Large intestine (tissue), 3 donors: ENCODE data around the gene P2RX6. TPM values are rescaled to one million over a fixed set of nuclear protein-coding genes. Genes with fewer than 3 reads are reported as not detected.

Experiments used
- DNase-seq, 2 donors: peaks; one replicate each; pipeline versions ENCODE4 v3.0.0 to v3.0.0-alpha.2; 2013
- H3K27ac ChIP-seq: one replicate; pipeline ENCODE4 v1.5.1; 2013; ENCODE audit warnings: low read length
- H3K27me3 ChIP-seq: 2 replicates; pipeline ENCODE4 v1.6.1; 2013; ENCODE audit warnings: low read length; ENCODE audit not compliant: control insufficient read depth, insufficient read depth
- H3K36me3 ChIP-seq: 2 replicates; pipeline ENCODE4 v1.6.1; 2013; ENCODE audit warnings: low read length; ENCODE audit not compliant: control insufficient read depth, insufficient read depth
- H3K4me1 ChIP-seq: one replicate; pipeline ENCODE4 v1.6.1; 2013; ENCODE audit warnings: low read length; ENCODE audit not compliant: control insufficient read depth, insufficient read depth
- H3K4me3 ChIP-seq: one replicate; pipeline ENCODE4 v1.5.1; 2013; ENCODE audit warnings: low read length
- H3K9me3 ChIP-seq: one replicate; pipeline ENCODE4 v1.6.1; 2013; ENCODE audit warnings: mild to moderate bottlenecking, low read depth, low read length, moderate library complexity; ENCODE audit not compliant: control insufficient read depth
- WGBS: methylation state at CpG from one replicate; pipeline ENCODE4 v1.1.5; 2013; ENCODE audit warnings: low lambda C conversion rate; ENCODE audit not compliant: insufficient coverage; 5-methylcytosine and 5-hydroxymethylcytosine counted together
- polyA plus RNA-seq: library from polyadenylated mRNA; unstranded; fragments of 120-200 nt; gene quantifications from one replicate; pipeline ENCODE4 v1.2.1, GENCODE V29; 2013

P2RX6 gene
- polyA plus RNA-seq, 1 donor = 1.4 TPM

GRCh38 chr22:20989323-20990138 is 25.4 kb upstream of the P2RX6 start:
- H3K27ac ChIP-seq = no peak overlapping the region
- peaks cover 66% of the 10 kb centered on the region for H3K36me3 ChIP-seq
- DNase-seq = no peak

GRCh38 chr22:20990184-20991180 is 24.5 kb upstream of the P2RX6 start:
- Histone ChIP-seq H3K36me3 (peaks cover 72% of the 10 kb centered on the region), H3K27me3 (no peaks in the 10 kb centered on the region)
- no CpG with 5 or more reads among the region's 21 CpGs for WGBS

More at GRCh38 chr22:20989323-20990138, 25.4 kb upstream of the P2RX6 start:
- Histone ChIP-seq H3K4me3 (no peak overlapping the region), H3K4me1 (no peaks in the 10 kb centered on the region), H3K9me3 (no peaks in the 10 kb centered on the region), H3K27me3 (no peaks in the 10 kb centered on the region)
- WGBS = no CpG with 5 or more reads among the region's 17 CpGs

GRCh38 chr22:20991252-20992055 is 23.5 kb upstream of the P2RX6 start:
- WGBS = no CpG with 5 or more reads among the region's 24 CpGs
- Histone ChIP-seq H3K36me3 (peaks cover 72% of the 10 kb centered on the region), H3K4me1 (no peaks in the 10 kb centered on the region), H3K27me3 (no peaks in the 10 kb centered on the region), H3K9me3 (no peaks in the 10 kb centered on the region), H3K27ac (no peak overlapping the region), H3K4me3 (no peak overlapping the region)
- no peak for DNase-seq

More at GRCh38 chr22:20990184-20991180, 24.5 kb upstream of the P2RX6 start:
- no peak overlapping the region for H3K27ac ChIP-seq
- H3K9me3 ChIP-seq = no peaks in the 10 kb centered on the region
- DNase-seq = peak in 1 of 2 donors; percentile 39
- no peak overlapping the region for H3K4me3 ChIP-seq
- no peaks in the 10 kb centered on the region for H3K4me1 ChIP-seq

- Histone ChIP-seq H3K4me1 (no peaks in the 10 kb centered on the region), H3K27me3 (no peaks in the 10 kb centered on the region), H3K4me3 (no peak overlapping the region), H3K27ac (no peak overlapping the region), H3K36me3 (peaks cover 74% of the 10 kb centered on the region), H3K9me3 (no peaks in the 10 kb centered on the region)
- no peak for DNase-seq
- WGBS = no CpG with 5 or more reads among the region's 7 CpGs
These were observed 22.9 kb upstream of the P2RX6 start for GRCh38 chr22:20992056-20992442.

- no peak for DNase-seq
- no peaks in the 10 kb centered on the region for H3K27me3 ChIP-seq
- WGBS = no CpG with 5 or more reads among the region's 21 CpGs
- no peak overlapping the region for H3K27ac ChIP-seq
- H3K9me3 ChIP-seq = no peaks in the 10 kb centered on the region
- H3K4me1 ChIP-seq = no peaks in the 10 kb centered on the region
- H3K36me3 ChIP-seq = peaks cover 75% of the 10 kb centered on the region
- no peak overlapping the region for H3K4me3 ChIP-seq
These were observed 22.3 kb upstream of the P2RX6 start for GRCh38 chr22:20992456-20993303.

- no peaks in the 10 kb centered on the region for H3K9me3 ChIP-seq
- peaks cover 76% of the 10 kb centered on the region for H3K36me3 ChIP-seq
- H3K27ac ChIP-seq = no peak overlapping the region
- no peak overlapping the region for H3K4me3 ChIP-seq
- no peak for DNase-seq
- H3K4me1 ChIP-seq = no peaks in the 10 kb centered on the region
- no peaks in the 10 kb centered on the region for H3K27me3 ChIP-seq
- WGBS = no CpG with 5 or more reads among the region's 29 CpGs
These were observed 21.4 kb upstream of the P2RX6 start for GRCh38 chr22:20993304-20994127.

- Histone ChIP-seq H3K4me1 (no peaks in the 10 kb centered on the region), H3K36me3 (peaks cover 78% of the 10 kb centered on the region), H3K4me3 (no peak overlapping the region), H3K9me3 (no peaks in the 10 kb centered on the region), H3K27me3 (no peaks in the 10 kb centered on the region), H3K27ac (no peak overlapping the region)
- no CpG with 5 or more reads among the region's 30 CpGs for WGBS
- DNase-seq = no peak
These were observed 20.6 kb upstream of the P2RX6 start for GRCh38 chr22:20994128-20994901.

- H3K4me3 ChIP-seq = no peak overlapping the region
- peaks cover 1% of the 10 kb centered on the region for H3K4me1 ChIP-seq
- DNase-seq = no peak
- no peaks in the 10 kb centered on the region for H3K27me3 ChIP-seq
- WGBS = no CpG with 5 or more reads among the region's 10 CpGs
- peaks cover 84% of the 10 kb centered on the region for H3K36me3 ChIP-seq
- no peak overlapping the region for H3K27ac ChIP-seq
- H3K9me3 ChIP-seq = no peaks in the 10 kb centered on the region
These were observed 20.1 kb upstream of the P2RX6 start for GRCh38 chr22:20994902-20995241.
